HepG2 (cell line): ENCODE results near the gene ENPP7. TPM values are rescaled to one million over a fixed set of nuclear protein-coding genes. Genes with fewer than 3 reads are reported as not detected.
A peak's percentile ranks its signal among the peaks of the same experiment; 100 is the strongest.

Experiments used
- CEBPZ ChIP-seq: IDR thresholded peaks from 2 replicates; pipeline ENCODE4 v1.6.1; 2012; ENCODE audit warnings: low read length, improper control_type of control experiment
- CENPT ChIP-seq: sonication (generic); formaldehyde crosslinking; IDR thresholded peaks from 2 replicates; pipeline ENCODE4 v1.8.0; 2022; ENCODE audit warnings: low read depth, mild to moderate bottlenecking, moderate library complexity, missing genetic modification reagents
- DNMT3B ChIP-seq: conservative IDR thresholded peaks from 2 replicates; pipeline ENCODE4 v1.6.1; 2016; ENCODE audit warnings: missing biosample characterization, control low read depth
- FOSL2 ChIP-seq: sonication (generic); formaldehyde crosslinking; IDR thresholded peaks from 2 replicates; pipeline ENCODE4 v1.4.0; 2020; ENCODE audit warnings: missing genetic modification reagents
- FOXJ3 ChIP-seq: sonication (generic); formaldehyde crosslinking; IDR thresholded peaks from 2 replicates; pipeline ENCODE4 v1.4.0; 2020; ENCODE audit warnings: missing genetic modification reagents, mild to moderate bottlenecking, borderline replicate concordance
- HDAC2 ChIP-seq: sonication (generic); formaldehyde crosslinking; IDR thresholded peaks from 2 replicates; pipeline ENCODE4 v1.4.0; 2020; ENCODE audit warnings: missing genetic modification reagents
- NR2F2 ChIP-seq: IDR thresholded peaks from 2 replicates; pipeline ENCODE4 v1.6.1; 2012; ENCODE audit warnings: low read depth, inconsistent platforms, borderline replicate concordance
- RELA ChIP-seq: sonication (generic); formaldehyde crosslinking; IDR thresholded peaks from 2 replicates; pipeline ENCODE4 v1.4.0; 2020; ENCODE audit warnings: missing genetic modification reagents
- RERE ChIP-seq: IDR thresholded peaks from 2 replicates; pipeline ENCODE4 v1.6.1; 2016; ENCODE audit warnings: low read depth, missing genetic modification reagents, missing compliant biosample characterization
- RXRB ChIP-seq: IDR thresholded peaks from 2 replicates; pipeline ENCODE4 v1.6.1; 2016; ENCODE audit warnings: borderline replicate concordance, missing genetic modification reagents, missing compliant biosample characterization
- SNRNP70 ChIP-seq: fragments of 200-400 bp; formaldehyde crosslinking; IDR thresholded peaks from 2 replicates; pipeline ENCODE4 v1.6.1; 2017; ENCODE audit warnings: mild to moderate bottlenecking, low read depth, low read length, moderate library complexity
- SOX6 ChIP-seq, 2 experiments: fragments of 450-650 bp in 1 of 2; sonication (generic) in 1 of 2; formaldehyde crosslinking in 1 of 2; IDR thresholded peaks; 2 replicates each; pipeline versions ENCODE4 v1.4.0 to v1.6.1; 2017 to 2020; ENCODE audit warnings: antibody characterized with exemption in 1 of 2, mild to moderate bottlenecking in 1 of 2, missing genetic modification reagents in 1 of 2
- ZBTB7B ChIP-seq: sonication (generic); formaldehyde crosslinking; IDR thresholded peaks from 2 replicates; pipeline ENCODE4 v1.4.0; 2020; ENCODE audit warnings: missing genetic modification reagents
- ZNF124 ChIP-seq: sonication (generic); formaldehyde crosslinking; IDR thresholded peaks from 2 replicates; pipeline ENCODE4 v1.4.0; 2020; ENCODE audit warnings: missing genetic modification reagents
- ZNF841 ChIP-seq: sonication (generic); formaldehyde crosslinking; IDR thresholded peaks from 2 replicates; pipeline ENCODE4 v1.8.1; 2023; ENCODE audit warnings: missing genetic modification reagents, borderline replicate concordance
- polyA plus RNA-seq, 8 experiments: library from polyadenylated mRNA; depleted of rRNA in 3 of 8; stranded (reverse) in 7 of 8; unstranded in 1 of 8; fragments of >200 nt; fragmentation: Illumina TruSeq in 4 of 8; extraction: Trizol in 4 of 8; gene quantifications; 2 replicates each; pipeline versions ENCODE4 v1.2.1 to v1.2.3, GENCODE V29; 2011 to 2016; ENCODE audit warnings: low read depth in 4 of 8, missing spikeins in 1 of 8, mixed read lengths in 1 of 8; ENCODE audit not compliant: insufficient read depth in 1 of 8
- total RNA-seq, 5 experiments: library from RNA; depleted of rRNA; stranded (reverse); fragments of >200 nt; fragmentation: Illumina TruSeq; extraction: Trizol; gene quantifications; 2 replicates each; pipeline ENCODE4 v1.2.3, GENCODE V29; 2016; ENCODE audit warnings: low read depth in 1 of 5
- TF ChIP-seq, protein P1 (sequence below): sonication (generic); formaldehyde crosslinking; IDR thresholded peaks from 2 replicates; pipeline ENCODE4 v1.4.0; 2020; ENCODE audit warnings: missing genetic modification reagents, borderline replicate concordance

Gene ENPP7
- total and polyA plus RNA-seq, 2 of the 13 experiments (the other 11 are each of a cell fraction or from before 2014, with no cell fraction given) = 1.1 to 2.2 TPM

DNA sequence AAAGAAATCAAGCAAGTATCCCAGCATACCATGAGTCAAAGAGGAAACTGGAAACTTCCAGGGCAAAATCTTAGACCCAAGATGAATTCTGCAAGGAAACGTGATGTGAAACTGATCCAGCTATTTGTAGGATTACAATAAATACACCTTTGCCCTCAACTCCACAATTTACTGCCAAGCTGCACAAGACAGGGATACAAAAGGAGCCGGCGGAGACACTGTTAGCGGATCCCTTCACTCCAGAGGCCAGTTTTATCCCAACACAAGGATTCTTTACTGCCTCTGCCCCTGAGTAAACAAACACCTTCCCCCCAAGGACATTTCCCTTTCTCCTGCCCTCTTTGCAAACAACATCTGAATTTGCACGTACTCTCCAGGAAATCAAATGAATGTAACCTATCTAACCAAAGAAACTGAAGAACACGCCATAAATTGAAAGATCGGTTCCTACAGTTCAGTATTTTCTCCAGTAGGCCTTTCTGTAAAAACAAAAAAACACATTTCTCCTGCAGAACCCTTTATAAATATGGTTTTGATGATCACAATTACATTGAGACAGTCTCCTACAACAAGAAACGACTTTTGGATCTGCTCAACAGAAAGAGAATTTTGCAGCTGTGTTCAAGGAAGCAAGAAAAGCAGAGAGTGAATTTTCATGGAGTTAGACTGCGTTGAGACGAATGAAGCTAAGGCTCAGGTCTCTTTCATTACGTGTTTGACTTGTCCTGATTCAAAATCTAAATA, 45.8 kb downstream of the ENPP7 start (continued):
- TF ChIP-seq, protein P1, sequence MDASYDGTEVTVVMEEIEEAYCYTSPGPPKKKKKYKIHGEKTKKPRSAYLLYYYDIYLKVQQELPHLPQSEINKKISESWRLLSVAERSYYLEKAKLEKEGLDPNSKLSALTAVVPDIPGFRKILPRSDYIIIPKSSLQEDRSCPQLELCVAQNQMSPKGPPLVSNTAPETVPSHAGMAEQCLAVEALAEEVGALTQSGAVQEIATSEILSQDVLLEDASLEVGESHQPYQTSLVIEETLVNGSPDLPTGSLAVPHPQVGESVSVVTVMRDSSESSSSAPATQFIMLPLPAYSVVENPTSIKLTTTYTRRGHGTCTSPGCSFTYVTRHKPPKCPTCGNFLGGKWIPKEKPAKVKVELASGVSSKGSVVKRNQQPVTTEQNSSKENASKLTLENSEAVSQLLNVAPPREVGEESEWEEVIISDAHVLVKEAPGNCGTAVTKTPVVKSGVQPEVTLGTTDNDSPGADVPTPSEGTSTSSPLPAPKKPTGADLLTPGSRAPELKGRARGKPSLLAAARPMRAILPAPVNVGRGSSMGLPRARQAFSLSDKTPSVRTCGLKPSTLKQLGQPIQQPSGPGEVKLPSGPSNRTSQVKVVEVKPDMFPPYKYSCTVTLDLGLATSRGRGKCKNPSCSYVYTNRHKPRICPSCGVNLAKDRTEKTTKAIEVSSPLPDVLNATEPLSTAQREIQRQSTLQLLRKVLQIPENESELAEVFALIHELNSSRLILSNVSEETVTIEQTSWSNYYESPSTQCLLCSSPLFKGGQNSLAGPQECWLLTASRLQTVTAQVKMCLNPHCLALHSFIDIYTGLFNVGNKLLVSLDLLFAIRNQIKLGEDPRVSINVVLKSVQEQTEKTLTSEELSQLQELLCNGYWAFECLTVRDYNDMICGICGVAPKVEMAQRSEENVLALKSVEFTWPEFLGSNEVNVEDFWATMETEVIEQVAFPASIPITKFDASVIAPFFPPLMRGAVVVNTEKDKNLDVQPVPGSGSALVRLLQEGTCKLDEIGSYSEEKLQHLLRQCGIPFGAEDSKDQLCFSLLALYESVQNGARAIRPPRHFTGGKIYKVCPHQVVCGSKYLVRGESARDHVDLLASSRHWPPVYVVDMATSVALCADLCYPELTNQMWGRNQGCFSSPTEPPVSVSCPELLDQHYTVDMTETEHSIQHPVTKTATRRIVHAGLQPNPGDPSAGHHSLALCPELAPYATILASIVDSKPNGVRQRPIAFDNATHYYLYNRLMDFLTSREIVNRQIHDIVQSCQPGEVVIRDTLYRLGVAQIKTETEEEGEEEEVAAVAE (CRISPR knock-in tag) = no peak
- TF ChIP-seq CENPT (CRISPR knock-in tag) (no peak), NR2F2 (no peak), SOX6 (IDR thresholded peaks at IDR 0.05) (no peak), SOX6 (CRISPR knock-in tag; IDR thresholded peaks at IDR 0.05) (peak; percentile 21; the same call in 1 of the 2 replicates), ZNF841 (CRISPR knock-in tag) (no peak), DNMT3B (CRISPR knock-in tag) (0 out of 2 replicates have a peak, but pooled peaks have one; percentile 36), RXRB (CRISPR knock-in tag) (peak; percentile 82), ZBTB7B (CRISPR knock-in tag) (no peak), ZNF124 (CRISPR knock-in tag) (no peak), RELA (CRISPR knock-in tag) (no peak), SNRNP70 (no peak), HDAC2 (peak; percentile 54; the same call in 1 of the 2 replicates), FOSL2 (no peak), CEBPZ (no peak), RERE (0 out of 2 replicates have a peak, but pooled peaks have one; percentile 37), FOXJ3 (CRISPR knock-in tag) (no peak)
